HG03432 (cell line): ENCODE measurements around the gene CD3D.

Source experiments
- ATAC-seq: cut with Tn5 transposase; IDR thresholded peaks from one replicate; pipeline ENCODE4 v1.9.1; 2021; ENCODE audit warnings: mild to moderate bottlenecking, moderate library complexity; ENCODE audit not compliant: unreplicated experiment

Gene CD3D

GRCh38 chr11:118342503-118343161 lies at the start of gene CD3D:
TSS of gene CD3D (minus strand) at chr11:118342705. CDS start at chr11:118342607, 98 bp downstream.
- no peak for ATAC-seq

GRCh38 chr11:118383657-118384056 lies 41.2 kb upstream of the CD3D start:
- ATAC-seq, result no peak

GRCh38 chr11:118382954-118383353 lies 40.4 kb upstream of the CD3D start:
- ATAC-seq, result no peak

- ATAC-seq, result no peak
These were observed 38.1 kb upstream of the CD3D start for GRCh38 chr11:118380571-118380970.

GRCh38 chr11:118379497-118379896 lies 37.0 kb upstream of the CD3D start:
- no peak for ATAC-seq

- no peak for ATAC-seq
These were observed 33.5 kb upstream of the CD3D start for GRCh38 chr11:118375978-118376377.

- ATAC-seq, result no peak
These were observed 32.2 kb upstream of the CD3D start for GRCh38 chr11:118374729-118375128.

GRCh38 chr11:118373871-118374270 lies 31.4 kb upstream of the CD3D start:
- ATAC-seq, result no peak

- no peak for ATAC-seq
These were observed 30.8 kb upstream of the CD3D start for GRCh38 chr11:118373263-118373662.

GRCh38 chr11:118370774-118371173 lies 28.3 kb upstream of the CD3D start:
- no peak for ATAC-seq

GRCh38 chr11:118366287-118366686 lies 23.8 kb upstream of the CD3D start:
- ATAC-seq, result no peak

GRCh38 chr11:118364956-118365615 lies 22.6 kb upstream of the CD3D start:
- no peak for ATAC-seq

- peak; percentile 91 for ATAC-seq
These were observed 16.9 kb upstream of the CD3D start, which contains the start of gene UBE4A for GRCh38 chr11:118359295-118359958. TSS of gene UBE4A (plus strand) at chr11:118359600. CDS start at chr11:118365081, 5,481 bp downstream.

- no peak for ATAC-seq
These were observed 15.6 kb upstream of the CD3D start for GRCh38 chr11:118358071-118358470.

GRCh38 chr11:118353084-118353710 lies 10.7 kb upstream of the CD3D start:
- no peak for ATAC-seq

GRCh38 chr11:118349475-118349874 lies 7.0 kb upstream of the CD3D start:
- ATAC-seq, result no peak

GRCh38 chr11:118343981-118344515 lies 1.5 kb upstream of the CD3D start, which contains the start of gene CD3G:
TSS of gene CD3G (plus strand) at chr11:118344344. CDS start at chr11:118344424, 80 bp downstream.
- no peak for ATAC-seq

- no peak for ATAC-seq
These were observed 743 bp upstream of the CD3D start for GRCh38 chr11:118343248-118343647.

- ATAC-seq, result no peak
These were observed 553 bp downstream of the CD3D start for GRCh38 chr11:118341815-118342489.

- no peak for ATAC-seq
These were observed 1.2 kb downstream of the CD3D start for GRCh38 chr11:118341261-118341660.

GRCh38 chr11:118340449-118340848 lies 2.1 kb downstream of the CD3D start:
- ATAC-seq, result no peak
